ENCODE results near the gene PRKCZ. TPM values are rescaled to one million over a fixed set of nuclear protein-coding genes. Genes with fewer than 3 reads are reported as not detected.

PRKCZ gene
- total and polyA plus RNA-seq, 2 donors (not counting 1 experiment from before 2014, with no cell fraction given), result 1.6 to 2.0 TPM

DNA sequence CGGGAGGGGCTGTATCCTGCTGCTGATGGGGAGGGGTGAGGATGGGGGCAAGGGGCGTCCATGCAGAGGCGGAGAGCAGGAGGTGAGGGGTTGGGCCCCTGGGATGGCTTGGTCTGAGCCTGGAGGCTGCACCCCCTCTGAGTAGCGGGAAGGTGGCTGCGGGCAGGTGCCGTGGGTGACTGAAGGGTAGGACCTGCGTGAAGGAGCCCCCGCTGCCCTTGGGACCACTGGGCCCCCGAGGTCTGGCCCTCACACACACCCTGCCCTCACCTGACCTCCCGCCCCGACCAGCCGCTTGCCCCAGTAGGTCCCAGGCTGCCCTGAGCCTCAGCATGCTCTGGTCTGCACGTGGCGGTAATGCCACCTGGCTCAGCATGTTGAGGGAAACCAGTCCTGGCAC, 165.1 kb downstream of the PRKCZ start:
- Histone ChIP-seq H3K4me3 (replicated peaks in 1 of 4; ENCODE audit: control extremely low read depth in 1 of 4, insufficient read depth in 1 of 4, low read depth in 3 of 4, low read length in 4 of 4) (no peak overlapping the region), H2AFZ (ENCODE audit: low read length) (no peak overlapping the region), H4K20me1 (ENCODE audit: control insufficient read depth, extremely low read depth, insufficient read depth, low read length) (no peaks in the 10 kb centered on the region), H3K36me3 (ENCODE audit: control insufficient read depth, insufficient read depth, low read length) (no peaks in the 10 kb centered on the region), H3K27ac (ENCODE audit: insufficient read depth, low read length) (no peak overlapping the region), H3K9ac (ENCODE audit: insufficient read depth, low read length) (no peak overlapping the region), H3K79me2 (ENCODE audit: control insufficient read depth, insufficient read depth, low read length) (no peaks in the 10 kb centered on the region), H3K4me2 (ENCODE audit: extremely low read depth, insufficient read depth, low read length) (no peak overlapping the region), H3K27me3 (ENCODE audit: control insufficient read depth, insufficient read depth, low read length) (no peaks in the 10 kb centered on the region), H3K9me3 (ENCODE audit: control insufficient read depth, insufficient read depth, low read depth, low read length) (no peaks in the 10 kb centered on the region), H3K4me1 (ENCODE audit: control insufficient read depth, extremely low read depth, insufficient read depth, low read length) (peaks cover 23% of the 10 kb centered on the region)
- DNase-seq (ENCODE audit: low read depth in 2 of 2), result no peak
- TF ChIP-seq, protein P1, sequence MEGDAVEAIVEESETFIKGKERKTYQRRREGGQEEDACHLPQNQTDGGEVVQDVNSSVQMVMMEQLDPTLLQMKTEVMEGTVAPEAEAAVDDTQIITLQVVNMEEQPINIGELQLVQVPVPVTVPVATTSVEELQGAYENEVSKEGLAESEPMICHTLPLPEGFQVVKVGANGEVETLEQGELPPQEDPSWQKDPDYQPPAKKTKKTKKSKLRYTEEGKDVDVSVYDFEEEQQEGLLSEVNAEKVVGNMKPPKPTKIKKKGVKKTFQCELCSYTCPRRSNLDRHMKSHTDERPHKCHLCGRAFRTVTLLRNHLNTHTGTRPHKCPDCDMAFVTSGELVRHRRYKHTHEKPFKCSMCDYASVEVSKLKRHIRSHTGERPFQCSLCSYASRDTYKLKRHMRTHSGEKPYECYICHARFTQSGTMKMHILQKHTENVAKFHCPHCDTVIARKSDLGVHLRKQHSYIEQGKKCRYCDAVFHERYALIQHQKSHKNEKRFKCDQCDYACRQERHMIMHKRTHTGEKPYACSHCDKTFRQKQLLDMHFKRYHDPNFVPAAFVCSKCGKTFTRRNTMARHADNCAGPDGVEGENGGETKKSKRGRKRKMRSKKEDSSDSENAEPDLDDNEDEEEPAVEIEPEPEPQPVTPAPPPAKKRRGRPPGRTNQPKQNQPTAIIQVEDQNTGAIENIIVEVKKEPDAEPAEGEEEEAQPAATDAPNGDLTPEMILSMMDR (conservative IDR thresholded peaks at IDR 0.05 in 1 of 2, IDR thresholded peaks at IDR 0.05 in 1 of 2; ENCODE audit: low read depth in 1 of 2, low read length in 2 of 2), result no peak
- no peak for TF ChIP-seq EZH2 (IDR thresholded peaks at IDR 0.05; ENCODE audit: low read length, missing control alignments)

DNA sequence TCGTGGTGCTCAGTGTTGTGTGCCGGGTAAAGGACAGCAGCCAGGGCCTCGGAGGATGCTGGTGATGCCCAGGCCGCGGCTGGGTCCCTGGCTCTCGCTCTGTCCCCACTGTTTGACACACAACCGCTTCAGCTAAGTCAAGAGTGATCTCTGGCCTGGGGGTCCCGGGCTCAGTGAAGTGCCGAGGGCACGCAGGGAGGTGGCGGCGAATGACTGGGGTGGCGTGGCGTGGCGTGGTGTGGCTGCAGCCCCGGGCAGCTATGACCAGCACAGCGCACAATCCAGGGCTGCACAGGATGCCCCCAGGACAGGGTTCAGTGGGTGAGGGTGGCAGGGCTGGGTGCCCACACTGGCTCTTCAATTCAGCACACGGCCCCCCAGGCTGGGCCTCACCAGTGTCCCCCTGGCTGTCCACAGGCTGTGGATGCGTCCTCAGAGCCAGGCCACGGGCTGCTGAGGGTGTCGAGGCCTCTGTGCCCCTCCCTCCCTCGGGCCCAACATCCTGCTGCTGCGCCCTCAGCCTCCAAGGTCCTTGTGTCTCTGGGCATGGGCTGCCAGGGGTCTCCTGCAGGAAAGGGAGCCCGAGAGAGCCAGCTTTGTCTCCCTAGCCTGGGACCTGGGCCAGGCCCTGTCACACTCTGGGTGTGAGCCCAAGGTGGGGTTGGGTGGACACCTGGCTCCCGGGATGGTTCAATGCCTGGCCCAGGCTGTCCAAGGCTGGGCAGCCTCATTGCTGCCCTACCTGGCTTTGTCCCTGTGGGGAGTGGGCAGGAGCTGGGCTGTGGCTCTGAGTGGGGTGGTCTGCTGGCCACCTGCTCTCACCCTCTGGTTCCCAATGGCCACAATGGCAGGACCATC, 165.9 kb downstream of the PRKCZ start:
- no peaks in the 10 kb centered on the region for H4K20me1 ChIP-seq (ENCODE audit: control insufficient read depth, extremely low read depth, insufficient read depth, low read length)
- H3K4me2 ChIP-seq (ENCODE audit: extremely low read depth, insufficient read depth, low read length), result no peak overlapping the region
- H3K9me3 ChIP-seq (ENCODE audit: control insufficient read depth, insufficient read depth, low read depth, low read length), result no peaks in the 10 kb centered on the region
- no peak for TF ChIP-seq EZH2 (IDR thresholded peaks at IDR 0.05; ENCODE audit: low read length, missing control alignments)
- TF ChIP-seq, protein P1 (conservative IDR thresholded peaks at IDR 0.05 in 1 of 2, IDR thresholded peaks at IDR 0.05 in 1 of 2; ENCODE audit: low read depth in 1 of 2, low read length in 2 of 2), result no peak
- H3K27ac ChIP-seq (ENCODE audit: insufficient read depth, low read length), result no peak overlapping the region
- H3K4me1 ChIP-seq (ENCODE audit: control insufficient read depth, extremely low read depth, insufficient read depth, low read length), result peaks cover 23% of the 10 kb centered on the region
- no peak overlapping the region for H2AFZ ChIP-seq (ENCODE audit: low read length)
- no peak overlapping the region for H3K9ac ChIP-seq (ENCODE audit: insufficient read depth, low read length)
- DNase-seq (ENCODE audit: low read depth in 2 of 2), result no peak
- H3K27me3 ChIP-seq (ENCODE audit: control insufficient read depth, insufficient read depth, low read length), result no peaks in the 10 kb centered on the region
- H3K4me3 ChIP-seq (replicated peaks in 1 of 4; ENCODE audit: control extremely low read depth in 1 of 4, insufficient read depth in 1 of 4, low read depth in 3 of 4, low read length in 4 of 4), result no peak overlapping the region
- no peaks in the 10 kb centered on the region for H3K36me3 ChIP-seq (ENCODE audit: control insufficient read depth, insufficient read depth, low read length)
- H3K79me2 ChIP-seq (ENCODE audit: control insufficient read depth, insufficient read depth, low read length), result no peaks in the 10 kb centered on the region

DNA sequence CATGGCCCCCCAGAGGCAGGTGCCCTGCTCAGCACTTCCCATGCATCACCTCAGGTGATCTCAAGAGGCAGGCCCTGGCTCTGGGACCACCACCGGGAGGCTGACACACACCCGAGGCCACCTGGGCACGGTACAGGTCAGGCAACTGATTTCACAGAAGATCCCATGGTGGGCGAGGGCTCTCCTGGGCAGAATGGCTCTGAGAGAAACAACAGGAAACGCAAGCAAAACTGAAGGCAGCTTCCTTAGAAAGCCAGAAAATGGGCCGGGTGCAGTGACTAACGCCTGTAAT, 166.5 kb downstream of the PRKCZ start:
- Histone ChIP-seq H3K27ac (ENCODE audit: insufficient read depth, low read length) (no peak overlapping the region), H3K9ac (ENCODE audit: insufficient read depth, low read length) (no peak overlapping the region), H3K79me2 (ENCODE audit: control insufficient read depth, insufficient read depth, low read length) (no peaks in the 10 kb centered on the region), H3K4me2 (ENCODE audit: extremely low read depth, insufficient read depth, low read length) (no peak overlapping the region), H3K36me3 (ENCODE audit: control insufficient read depth, insufficient read depth, low read length) (no peaks in the 10 kb centered on the region), H3K9me3 (ENCODE audit: control insufficient read depth, insufficient read depth, low read depth, low read length) (no peaks in the 10 kb centered on the region), H3K4me3 (replicated peaks in 1 of 4; ENCODE audit: control extremely low read depth in 1 of 4, insufficient read depth in 1 of 4, low read depth in 3 of 4, low read length in 4 of 4) (no peak overlapping the region), H3K4me1 (ENCODE audit: control insufficient read depth, extremely low read depth, insufficient read depth, low read length) (peaks cover 23% of the 10 kb centered on the region), H3K27me3 (ENCODE audit: control insufficient read depth, insufficient read depth, low read length) (no peaks in the 10 kb centered on the region), H2AFZ (ENCODE audit: low read length) (no peak overlapping the region), H4K20me1 (ENCODE audit: control insufficient read depth, extremely low read depth, insufficient read depth, low read length) (no peaks in the 10 kb centered on the region)
- TF ChIP-seq EZH2 (IDR thresholded peaks at IDR 0.05; ENCODE audit: low read length, missing control alignments), result no peak
- TF ChIP-seq, protein P1 (conservative IDR thresholded peaks at IDR 0.05 in 1 of 2, IDR thresholded peaks at IDR 0.05 in 1 of 2; ENCODE audit: low read depth in 1 of 2, low read length in 2 of 2), result no peak
- DNase-seq (ENCODE audit: low read depth in 2 of 2), result no peak
